NCI-H226 (cell line): ENCODE results near the gene B3GAT1.

Experiments used
- DNase-seq: peaks from one replicate; pipeline ENCODE4 v3.0.0-alpha.2; 2015

B3GAT1 gene

DNA sequence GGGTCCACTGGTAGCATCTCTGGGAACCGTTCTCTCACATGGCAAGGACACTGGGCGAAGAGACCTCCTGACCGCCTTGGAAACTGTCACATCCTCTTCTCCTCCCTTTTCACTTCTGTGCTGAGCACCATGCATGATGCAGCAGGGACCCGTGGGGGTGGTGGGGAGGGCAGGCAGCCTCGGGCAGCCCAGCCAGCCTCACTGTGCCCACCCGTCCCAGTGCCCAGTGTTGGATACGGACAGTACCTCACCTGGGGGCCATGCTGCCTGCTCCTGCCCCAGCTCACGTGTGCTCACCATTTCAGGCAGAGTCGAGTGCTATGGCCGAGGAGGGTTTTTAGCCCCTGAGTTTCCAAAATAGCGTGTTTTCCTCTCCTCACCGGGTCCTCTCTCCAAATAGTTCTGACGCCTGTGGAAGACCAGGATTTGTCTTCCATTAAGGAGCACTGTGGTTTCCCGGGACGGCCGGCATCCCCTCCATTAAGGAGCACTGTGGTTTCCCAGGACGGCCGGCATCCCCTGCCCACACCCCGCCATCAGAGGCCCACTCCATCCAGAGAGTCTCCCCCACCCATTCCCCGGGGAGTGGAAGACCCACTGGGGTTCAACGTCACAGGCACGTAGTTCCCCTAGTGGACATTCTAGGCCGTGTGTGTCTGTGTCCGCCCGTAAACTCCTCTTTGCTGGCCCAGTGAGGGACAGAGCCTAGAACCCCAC lies 22.4 kb downstream of the B3GAT1 start:
- no peak for DNase-seq

- DNase-seq = no peak
These were observed 23.5 kb downstream of the B3GAT1 start for GRCh38 chr11:134388590-134388989.

DNA sequence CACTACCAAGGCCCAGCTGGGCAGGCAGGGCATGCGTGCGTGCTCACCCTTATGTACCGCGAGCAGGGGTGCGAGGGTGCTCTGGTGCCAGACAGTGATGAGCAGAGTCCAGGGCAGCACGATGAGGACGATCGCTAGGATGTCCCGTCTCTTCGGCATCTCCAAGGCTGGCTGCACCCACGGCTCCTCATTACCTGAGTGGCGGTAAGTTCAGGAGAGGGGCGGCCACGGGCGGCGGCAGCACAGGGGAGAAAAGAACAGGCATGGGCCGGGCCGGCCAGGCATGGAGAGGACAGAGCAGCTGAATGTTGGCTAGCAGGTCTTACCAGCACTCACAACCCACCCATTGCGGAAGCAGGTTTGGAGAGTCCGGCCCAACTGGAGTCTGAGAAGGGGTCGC lies 24.5 kb downstream of the B3GAT1 start:
- DNase-seq = no peak

GRCh38 chr11:134386945-134387344 lies 25.1 kb downstream of the B3GAT1 start:
- no peak for DNase-seq

GRCh38 chr11:134385774-134386565 lies 26.1 kb downstream of the B3GAT1 start:
- no peak for DNase-seq

DNA sequence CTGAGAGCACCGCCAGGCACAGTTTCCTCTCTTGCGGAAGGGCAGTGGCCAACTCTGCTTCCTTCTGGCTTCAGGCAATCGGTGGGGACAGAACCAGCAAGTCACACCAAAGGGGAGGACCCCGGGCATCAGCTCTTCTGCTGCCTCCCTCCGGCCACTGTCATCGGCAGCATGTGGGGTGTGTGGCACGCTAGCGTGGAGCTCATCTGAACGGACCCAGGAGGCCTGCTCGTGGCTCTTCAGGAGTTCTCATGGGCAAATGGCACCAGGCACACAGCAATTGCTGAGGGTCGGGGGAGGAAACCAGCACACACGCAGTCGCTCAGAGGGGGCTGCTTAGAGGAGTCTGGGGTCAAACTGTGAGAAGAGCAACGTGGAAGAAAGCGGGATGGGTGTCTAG lies 26.9 kb downstream of the B3GAT1 start:
- no peak for DNase-seq

DNA sequence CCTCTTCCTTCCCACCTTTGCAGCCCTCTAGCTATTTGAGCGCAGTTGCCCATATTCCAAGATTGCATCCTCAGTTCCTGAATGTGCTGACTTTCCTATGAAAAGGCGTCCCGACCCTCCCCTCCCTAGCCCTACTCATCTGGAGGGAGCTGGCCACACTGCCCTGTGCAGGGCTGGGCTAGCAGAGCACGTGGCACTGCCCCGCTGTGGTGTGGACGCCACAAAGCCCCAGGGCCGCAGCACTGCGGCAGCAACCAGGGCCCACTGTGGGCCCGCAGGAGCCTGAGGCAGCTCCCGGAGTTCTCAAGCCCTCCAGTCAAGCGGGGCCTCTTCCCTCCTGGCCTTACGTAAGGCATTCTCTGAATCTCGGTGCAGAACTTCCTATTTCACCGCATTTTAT lies 27.6 kb downstream of the B3GAT1 start:
- no peak for DNase-seq

DNA sequence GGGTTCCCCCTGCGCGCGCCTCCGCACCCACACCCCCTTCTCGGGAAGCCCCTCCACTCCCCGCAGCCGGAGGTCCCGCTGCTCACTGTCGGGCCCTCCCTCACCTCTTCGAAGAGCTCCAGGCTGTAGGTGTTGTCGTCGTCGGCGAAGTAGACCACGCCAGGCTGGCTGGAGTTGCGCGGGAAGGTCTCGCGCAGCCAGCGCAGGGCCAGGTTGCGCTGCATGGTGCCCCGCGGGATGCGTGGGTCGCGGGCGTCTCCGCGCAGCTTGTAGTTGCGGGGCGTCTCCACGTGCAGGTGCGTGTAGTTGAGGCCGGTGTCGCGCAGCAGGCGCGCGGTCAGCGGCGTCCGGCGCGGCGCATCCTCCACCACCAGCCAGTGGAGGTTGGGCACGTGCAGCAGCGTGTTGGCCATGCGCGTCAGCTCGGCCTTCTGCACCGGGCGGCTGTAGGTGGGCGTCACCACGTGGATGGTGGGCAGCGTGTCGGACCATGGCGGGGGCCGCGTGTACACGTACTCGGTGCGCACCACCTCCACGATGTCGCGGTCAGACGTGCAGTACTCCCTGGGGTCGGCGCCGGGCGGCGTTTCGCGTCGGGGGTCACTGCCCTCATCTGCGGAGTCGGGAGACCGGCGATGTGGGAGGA lies 28.3 kb downstream of the B3GAT1 start:
- no peak for DNase-seq

DNA sequence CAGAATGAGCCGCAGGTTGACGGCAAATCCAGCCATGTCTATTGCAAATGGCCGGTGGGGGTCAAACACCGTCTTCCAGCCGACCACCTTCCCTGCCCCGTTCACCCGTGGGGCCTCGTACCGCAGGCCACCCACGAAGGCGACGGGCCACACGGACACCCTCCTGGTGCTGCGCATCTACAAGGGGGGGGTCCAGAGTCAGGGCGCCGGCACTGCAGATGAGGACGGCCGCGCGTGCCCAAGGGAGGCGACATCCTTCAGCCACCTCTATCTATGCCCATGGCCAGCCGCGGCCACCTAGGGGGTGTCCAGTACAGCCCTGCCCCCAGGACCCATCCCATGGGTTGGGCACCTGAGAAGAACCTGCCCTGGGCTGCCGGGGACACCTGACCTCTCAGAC lies 29.2 kb downstream of the B3GAT1 start:
- no peak for DNase-seq

GRCh38 chr11:134382257-134382656 lies 29.8 kb downstream of the B3GAT1 start:
- DNase-seq = no peak

DNA sequence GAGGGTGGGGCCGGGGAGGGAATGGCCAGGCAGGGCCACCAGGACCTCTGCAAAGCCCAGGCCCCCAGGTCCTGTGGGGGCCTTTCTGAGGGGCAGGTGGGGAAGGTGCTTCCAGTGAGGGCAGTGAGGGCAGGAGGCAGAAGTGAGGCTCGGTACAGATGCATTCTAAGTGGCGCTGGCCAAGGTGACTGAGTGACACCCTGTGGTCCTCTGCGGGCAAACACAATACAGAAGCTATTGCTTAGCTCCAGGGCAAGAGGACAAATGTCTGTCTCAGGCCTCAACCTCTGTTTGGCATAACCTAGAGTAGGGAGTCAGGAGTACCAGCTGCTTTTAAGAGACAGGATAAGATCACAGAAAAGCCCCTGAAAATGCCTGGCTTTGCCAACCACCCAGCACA lies 31.3 kb downstream of the B3GAT1 start:
- no peak for DNase-seq

DNA sequence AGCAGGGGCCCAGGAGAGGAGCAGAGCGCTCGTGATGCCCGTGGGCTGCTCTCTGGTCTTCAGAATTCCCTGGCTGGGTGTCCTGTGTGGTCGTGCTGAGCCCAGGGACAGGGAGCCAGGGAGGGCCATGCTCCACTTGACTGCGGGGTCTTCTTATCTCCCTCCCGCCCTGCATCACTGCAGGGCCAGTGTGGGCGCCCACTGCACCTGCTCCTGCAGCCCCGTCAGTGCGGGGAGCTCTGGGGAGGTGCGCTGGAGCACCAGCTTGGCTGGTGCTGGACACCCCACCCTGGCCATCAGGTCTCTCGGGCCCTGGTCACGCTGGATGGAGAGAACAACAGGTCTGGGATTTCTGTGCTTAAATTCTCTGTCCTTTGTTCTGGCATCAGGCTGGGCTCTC lies 31.8 kb downstream of the B3GAT1 start:
- no peak for DNase-seq

GRCh38 chr11:134379241-134379640 lies 32.8 kb downstream of the B3GAT1 start:
- DNase-seq = no peak

- no peak for DNase-seq
These were observed 34.2 kb downstream of the B3GAT1 start for GRCh38 chr11:134377876-134378275.

DNA sequence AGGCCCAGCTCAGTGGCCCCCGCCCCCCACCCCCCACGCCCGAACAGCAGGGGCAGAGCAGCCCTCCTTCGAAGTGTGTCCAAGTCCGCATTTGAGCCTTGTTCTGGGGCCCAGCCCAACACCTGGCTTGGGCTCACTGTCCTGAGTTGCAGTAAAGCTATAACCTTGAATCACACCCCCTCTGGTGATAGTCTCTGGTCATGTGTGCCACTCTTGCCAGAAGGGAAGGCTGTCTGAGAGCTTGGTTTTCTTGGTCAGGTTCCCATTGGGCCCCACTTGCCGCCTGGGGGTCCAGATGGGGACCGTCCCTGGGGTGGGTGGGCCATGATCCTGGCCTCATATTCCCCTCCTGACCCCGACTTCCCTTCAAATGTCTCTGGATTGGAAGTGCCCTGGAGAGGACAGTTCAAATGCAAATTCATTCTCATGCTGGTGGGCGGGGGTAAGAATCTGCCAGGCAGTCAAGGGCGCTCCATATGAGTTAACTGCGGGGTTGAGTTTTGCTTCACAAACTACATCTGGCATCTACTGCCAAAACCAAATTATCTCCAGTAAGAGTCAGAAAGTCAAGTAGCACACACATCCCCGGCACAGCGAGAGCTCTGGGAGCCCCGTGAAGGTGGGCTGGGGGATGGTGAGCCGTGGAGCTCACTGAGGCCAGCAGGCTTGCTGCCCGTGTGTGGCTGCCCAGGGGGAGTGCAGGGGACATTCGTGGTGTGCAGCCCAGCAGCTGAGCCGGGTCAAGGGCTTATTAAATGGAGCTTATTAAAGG lies 35.7 kb downstream of the B3GAT1 start:
- DNase-seq = no peak

DNA sequence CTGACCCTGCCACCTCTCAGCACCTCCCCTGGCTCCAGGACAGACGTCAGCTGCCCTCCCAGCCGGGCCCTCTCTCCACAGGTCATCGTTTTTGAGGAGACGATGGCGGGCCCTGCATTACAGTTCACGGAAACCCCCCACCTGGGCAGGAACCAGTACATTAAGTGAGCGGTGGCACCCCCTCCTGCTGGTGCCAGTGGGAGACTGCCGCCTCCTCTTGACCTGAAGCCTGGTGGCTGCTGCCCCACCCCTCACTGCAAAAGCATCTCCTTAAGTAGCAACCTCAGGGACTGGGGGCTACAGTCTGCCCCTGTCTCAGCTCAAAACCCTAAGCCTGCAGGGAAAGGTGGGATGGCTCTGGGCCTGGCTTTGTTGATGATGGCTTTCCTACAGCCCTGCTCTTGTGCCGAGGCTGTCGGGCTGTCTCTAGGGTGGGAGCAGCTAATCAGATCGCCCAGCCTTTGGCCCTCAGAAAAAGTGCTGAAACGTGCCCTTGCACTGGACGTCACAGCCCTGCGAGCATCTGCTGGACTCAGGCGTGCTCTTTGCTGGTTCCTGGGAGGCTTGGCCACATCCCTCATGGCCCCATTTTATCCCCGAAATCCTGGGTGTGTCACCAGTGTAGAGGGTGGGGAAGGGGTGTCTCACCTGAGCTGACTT lies 37.0 kb downstream of the B3GAT1 start:
- DNase-seq = no peak

DNA sequence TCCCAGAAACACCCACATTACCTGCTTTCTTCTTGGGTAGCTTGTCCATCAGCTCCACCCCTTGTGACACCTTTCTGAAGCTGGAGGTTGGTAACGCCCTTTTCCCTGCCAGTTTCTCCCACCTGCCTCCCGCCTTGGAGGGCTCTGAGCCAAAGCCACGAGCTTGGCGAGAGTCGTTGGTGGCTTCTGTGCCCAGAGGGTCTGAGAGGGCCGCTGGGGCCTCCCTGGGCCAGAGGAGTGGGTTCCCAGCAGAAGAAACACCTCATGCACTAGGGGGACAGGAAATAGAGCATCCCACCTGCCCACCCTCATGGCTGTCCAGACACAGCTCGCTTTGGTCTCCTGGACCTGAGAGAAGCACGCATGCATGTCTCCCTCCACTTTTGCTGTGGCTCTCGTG lies 37.9 kb downstream of the B3GAT1 start:
- no peak for DNase-seq

DNA sequence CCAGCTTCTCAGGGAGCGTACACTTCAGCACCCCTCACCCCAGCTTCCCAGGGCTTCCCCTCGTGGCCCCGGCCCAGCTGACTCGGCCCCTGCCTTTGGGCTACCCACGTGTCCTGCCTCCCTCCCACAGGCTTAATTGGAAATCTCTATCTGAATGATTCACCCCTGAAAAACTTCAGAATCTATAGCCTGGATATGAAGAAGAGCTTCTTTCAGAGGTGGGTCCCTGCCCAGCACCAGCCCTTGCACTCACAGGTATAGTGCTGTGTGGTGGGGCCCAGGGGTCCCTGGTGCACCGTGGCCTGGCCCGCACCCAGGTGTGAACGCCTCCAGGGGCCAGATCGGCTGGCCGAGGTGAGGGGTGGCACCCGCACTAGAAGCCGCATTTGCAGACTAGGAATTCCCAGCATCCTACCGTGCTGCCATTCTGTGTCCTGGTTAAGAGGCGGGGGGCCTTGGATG lies 38.4 kb downstream of the B3GAT1 start:
- DNase-seq = no peak

- DNase-seq = no peak
These were observed 39.1 kb downstream of the B3GAT1 start for GRCh38 chr11:134372961-134373360.

DNA sequence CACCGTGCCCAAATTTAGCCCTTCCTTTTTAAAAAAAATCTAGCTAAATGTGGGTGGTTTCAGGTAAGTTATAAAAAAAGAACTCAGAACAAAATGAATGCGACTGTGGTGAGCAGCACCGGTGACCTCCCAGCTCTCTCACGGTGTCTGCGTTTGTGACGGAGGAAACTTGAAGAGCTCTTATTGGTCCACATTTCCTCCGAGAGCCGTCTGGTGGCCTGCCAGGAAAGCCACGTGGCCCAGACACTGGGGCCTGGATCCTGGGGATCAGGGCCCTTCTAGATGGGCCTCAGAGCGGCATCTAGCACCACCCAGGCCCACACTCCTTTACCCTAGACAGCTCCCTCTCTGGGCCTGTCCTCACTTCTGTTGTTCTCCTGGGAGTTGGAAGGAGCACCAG lies 39.5 kb downstream of the B3GAT1 start:
- DNase-seq = no peak

GRCh38 chr11:134371436-134372185 lies 40.4 kb downstream of the B3GAT1 start:
- no peak for DNase-seq
